SU-DHL-6 (cell line): ENCODE measurements around the gene LRRC73.

ENCODE experiments used
- CTCF ChIP-seq: fragments of 200-600 bp; sonication (generic); IDR thresholded peaks from one replicate; pipeline ENCODE4 v1.5.1; 2017; ENCODE audit warnings: antibody characterized with exemption, mild to moderate bottlenecking, low read length, moderate library complexity; ENCODE audit not compliant: insufficient read depth, poor library complexity, severe bottlenecking
- EZH2phosphoT487 ChIP-seq: fragments of 200-600 bp; sonication (generic), shearing (Covaris generic); conservative IDR thresholded peaks from 2 replicates; pipeline ENCODE4 v1.6.1; 2018; ENCODE audit warnings: mild to moderate bottlenecking, antibody characterized with exemption, low read length, moderate library complexity, mixed read lengths

- peak; percentile 41 for TF ChIP-seq CTCF
- no peak for TF ChIP-seq EZH2phosphoT487
These were observed 13.6 kb downstream of the LRRC73 start for GRCh38 chr6:43496370-43497128.
